CD4-positive, CD25-positive, alpha-beta regulatory T cell (primary cell): ENCODE results near the gene FGFR3. TPM values are rescaled to one million over a fixed set of nuclear protein-coding genes. Genes with fewer than 3 reads are reported as not detected.

Experiments
- ATAC-seq, 2 donors: fragments of 150-1000 bp; cut with Tn5 transposase; one replicate each; pipeline ENCODE4 v1.10.0; 2021; ENCODE audit warnings: low read depth in 2 of 2, moderate number of reproducible peaks in 2 of 2, moderate library complexity in 1 of 2
- DNase-seq, 3 donors: peaks; one replicate each; pipeline versions ENCODE4 v3.0.0 to v3.0.0-alpha.2; 2012 to 2022; ENCODE audit warnings: mixed read lengths in 1 of 3
- H3K27ac ChIP-seq: one replicate; pipeline ENCODE4 v1.7.0; 2013; ENCODE audit warnings: mild to moderate bottlenecking, low read length; ENCODE audit not compliant: insufficient read depth, poor library complexity, severe bottlenecking
- H3K27me3 ChIP-seq: one replicate; pipeline ENCODE4 v1.7.0; 2013; ENCODE audit warnings: low read length; ENCODE audit not compliant: control insufficient read depth, insufficient read depth
- H3K36me3 ChIP-seq: one replicate; pipeline ENCODE4 v1.7.0; 2013; ENCODE audit warnings: mild to moderate bottlenecking, low read length, moderate library complexity; ENCODE audit not compliant: control insufficient read depth, insufficient read depth
- H3K4me1 ChIP-seq: 2 replicates; pipeline ENCODE4 v1.7.0; 2013; ENCODE audit warnings: mild to moderate bottlenecking, low read length; ENCODE audit not compliant: insufficient read depth, control insufficient read depth, poor library complexity, severe bottlenecking
- H3K4me3 ChIP-seq: one replicate; pipeline ENCODE4 v1.7.0; 2013; ENCODE audit warnings: low read depth, mild to moderate bottlenecking, low read length, moderate library complexity
- H3K9me3 ChIP-seq, 2 experiments: 1 replicate in 1 of 2; 2 replicates in 1 of 2; pipeline ENCODE4 v1.7.0; 2013; ENCODE audit warnings: low read length in 2 of 2, mild to moderate bottlenecking in 1 of 2, moderate library complexity in 1 of 2; ENCODE audit not compliant: control insufficient read depth in 2 of 2
- H3K27ac Mint-ChIP-seq, 3 donors: one replicate each; pipeline ENCODE4 v1.8.0; 2020 to 2022; ENCODE audit warnings: mild to moderate bottlenecking in 3 of 3, mixed read lengths in 3 of 3, moderate library complexity in 2 of 3
- H3K27me3 Mint-ChIP-seq: one replicate; pipeline ENCODE4 v1.8.0; 2022; ENCODE audit warnings: mild to moderate bottlenecking, mixed read lengths
- H3K36me3 Mint-ChIP-seq: one replicate; pipeline ENCODE4 v1.8.0; 2020; ENCODE audit warnings: mixed read lengths
- H3K4me1 Mint-ChIP-seq, 4 donors: one replicate each; pipeline ENCODE4 v1.8.0; 2020 to 2022; ENCODE audit warnings: mixed read lengths in 4 of 4, mild to moderate bottlenecking in 1 of 4
- H3K4me3 Mint-ChIP-seq, 4 donors: one replicate each; pipeline ENCODE4 v1.8.0; 2020 to 2022; ENCODE audit warnings: mild to moderate bottlenecking in 4 of 4, mixed read lengths in 4 of 4, moderate library complexity in 3 of 4
- H3K9me3 Mint-ChIP-seq, 7 donors: one replicate each; pipeline ENCODE4 v1.8.0; 2020 to 2022; ENCODE audit warnings: mixed read lengths in 7 of 7, mild to moderate bottlenecking in 3 of 7, moderate library complexity in 2 of 7
- polyA plus RNA-seq, 4 donors: library from polyadenylated mRNA; unstranded; fragments of 300-500 nt; fragmentation: Illumina TruSeq; gene quantifications; one replicate each; pipeline ENCODE4 v1.2.3, GENCODE V29; 2021
- total RNA-seq: library from RNA; stranded (reverse); gene quantifications from one replicate; pipeline ENCODE4 v1.2.3, GENCODE V29; 2022

FGFR3 gene
- total and polyA plus RNA-seq, 5 donors from 2014 or later, result 0.25 TPM; not detected in 4

DNA sequence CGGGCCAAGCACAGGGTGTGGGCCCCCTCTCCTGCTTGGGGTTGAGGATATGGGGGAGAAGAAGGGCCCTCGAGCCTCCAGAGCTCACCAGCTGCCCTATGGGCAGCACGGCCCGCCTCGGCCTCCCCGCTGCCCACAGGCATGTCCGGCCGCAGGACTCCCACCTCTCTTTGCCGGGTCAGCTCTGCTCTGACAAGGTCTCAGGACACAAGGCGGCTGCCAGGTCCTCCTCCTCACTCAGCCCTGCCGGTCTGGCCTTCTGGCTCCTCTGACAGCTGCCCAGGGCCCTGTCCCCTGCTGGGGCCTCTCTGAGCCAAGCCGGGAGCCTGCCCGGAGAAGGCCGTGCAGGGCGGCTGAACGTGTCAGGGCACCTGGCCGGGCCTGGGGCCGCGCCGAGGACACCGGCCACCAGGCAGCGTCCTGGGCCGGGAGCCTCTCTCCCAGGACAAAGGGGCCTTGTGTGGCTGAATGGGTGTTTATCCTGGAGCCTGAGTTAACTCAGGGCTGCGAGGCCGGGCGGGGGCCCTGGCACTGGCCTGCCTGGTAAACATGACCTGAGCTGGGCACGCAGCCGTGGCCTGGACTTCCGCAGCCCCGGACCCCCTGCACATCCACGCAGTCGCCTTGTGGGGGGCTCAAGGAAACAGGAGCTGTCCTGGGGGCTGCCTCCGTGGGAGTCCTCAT is 46.0 kb upstream of the FGFR3 start:
- ATAC-seq (no peak), DNase-seq (no peak)
- Histone ChIP-seq H3K9me3 (no peaks in the 10 kb centered on the region), H3K4me3 (no peak overlapping the region), H3K36me3 (peaks cover 19% of the 10 kb centered on the region), H3K4me1 (peaks cover 10% of the 10 kb centered on the region), H3K27ac (no peak overlapping the region), H3K27me3 (no peaks in the 10 kb centered on the region)
- Mint-ChIP-seq H3K27ac (no peak overlapping the region), H3K9me3 (no peaks in the 10 kb centered on the region), H3K36me3 (no peaks in the 10 kb centered on the region), H3K27me3 (no peaks in the 10 kb centered on the region), H3K4me3 (no peak overlapping the region), H3K4me1 (no peaks in the 10 kb centered on the region)

DNA sequence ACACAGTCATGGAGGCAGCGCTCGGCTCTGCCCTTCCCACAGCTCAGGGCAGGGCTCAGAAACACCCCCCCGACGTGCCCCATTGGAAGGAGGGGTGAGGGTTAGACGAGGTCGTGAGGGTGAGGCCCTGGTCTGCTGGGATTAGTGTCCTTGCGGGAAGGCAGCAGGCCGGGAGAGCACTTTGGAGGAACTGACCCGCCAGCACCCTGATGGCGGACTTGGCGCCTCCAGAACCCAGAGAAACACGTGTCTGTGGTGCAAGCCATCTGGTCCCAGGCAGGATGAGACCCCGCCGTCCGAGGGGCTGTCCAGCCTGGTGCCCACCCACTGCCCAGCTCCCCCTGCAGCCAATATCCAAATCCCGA is 45.5 kb upstream of the FGFR3 start:
- no peak overlapping the region for H3K27ac ChIP-seq
- H3K27me3 ChIP-seq, result no peaks in the 10 kb centered on the region
- Mint-ChIP-seq H3K36me3 (no peaks in the 10 kb centered on the region), H3K27me3 (no peaks in the 10 kb centered on the region), H3K27ac (no peak overlapping the region), H3K4me3 (no peak overlapping the region), H3K4me1 (no peaks in the 10 kb centered on the region), H3K9me3 (no peaks in the 10 kb centered on the region)
- DNase-seq (no peak), ATAC-seq (no peak)
- H3K4me1 ChIP-seq, result peaks cover 15% of the 10 kb centered on the region
- H3K4me3 ChIP-seq, result no peak overlapping the region
- H3K9me3 ChIP-seq, result no peaks in the 10 kb centered on the region
- H3K36me3 ChIP-seq, result peaks cover 14% of the 10 kb centered on the region

DNA sequence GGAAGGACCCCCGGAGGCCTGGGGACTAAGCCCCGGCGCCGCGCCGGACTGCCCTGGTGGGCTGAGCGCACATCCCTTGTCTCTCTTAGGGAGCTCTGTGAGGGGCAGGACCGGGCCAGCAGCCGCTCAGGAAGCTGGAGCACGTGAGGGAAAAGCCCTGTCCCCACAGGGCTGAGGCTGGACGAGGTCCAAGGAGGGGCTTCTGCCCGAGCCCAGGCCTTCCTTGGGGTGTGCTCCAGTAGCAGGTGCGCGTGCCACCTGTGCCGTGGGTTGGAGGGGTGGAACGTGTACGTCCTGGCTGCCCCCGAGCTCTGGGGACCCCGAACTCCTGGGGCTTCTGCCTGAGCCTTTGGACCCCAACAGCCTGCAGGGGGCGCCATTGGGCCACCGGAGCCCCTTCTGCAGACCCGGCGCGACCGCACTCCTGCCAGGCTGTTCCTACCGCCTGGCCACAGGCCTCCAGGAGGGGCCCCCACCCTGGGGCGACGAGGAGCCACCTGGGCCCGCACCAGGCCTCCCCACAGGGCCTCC is 44.6 kb upstream of the FGFR3 start:
- Mint-ChIP-seq H3K36me3 (no peaks in the 10 kb centered on the region), H3K27ac (no peak overlapping the region), H3K4me3 (no peak overlapping the region), H3K9me3 (no peaks in the 10 kb centered on the region), H3K27me3 (no peaks in the 10 kb centered on the region), H3K4me1 (peaks cover 0 to 3% (median 0%) of the 10 kb centered on the region in 4 donors)
- no peaks in the 10 kb centered on the region for H3K27me3 ChIP-seq
- DNase-seq (peak; percentile 67 to 81 (median 70)), ATAC-seq (peak; percentile 28 to 54)
- H3K9me3 ChIP-seq, result no peaks in the 10 kb centered on the region
- H3K4me1 ChIP-seq, result peaks cover 24% of the 10 kb centered on the region
- no peak overlapping the region for H3K27ac ChIP-seq
- H3K4me3 ChIP-seq, result no peak overlapping the region
- peaks cover 12% of the 10 kb centered on the region for H3K36me3 ChIP-seq

DNA sequence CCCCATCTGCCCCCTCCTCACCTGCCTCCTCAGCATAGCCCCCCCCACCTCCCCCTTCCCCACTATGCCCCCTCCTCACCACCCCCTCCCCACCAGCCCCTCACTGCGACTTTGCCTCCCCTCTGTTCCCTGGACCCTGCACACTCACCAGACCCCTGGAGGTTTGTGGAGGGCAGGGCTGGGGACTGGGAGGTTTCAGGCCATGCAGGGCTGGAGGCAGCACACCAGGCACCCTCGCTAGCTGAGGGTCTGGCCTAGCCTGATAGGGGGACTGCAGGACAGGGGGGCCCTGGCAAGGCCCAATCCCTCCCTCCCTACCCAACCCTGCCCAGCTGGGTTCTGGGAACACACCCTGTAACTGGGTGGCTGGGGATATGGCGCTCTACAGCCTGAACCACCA is 43.7 kb upstream of the FGFR3 start:
- H3K27me3 ChIP-seq, result no peaks in the 10 kb centered on the region
- no peak overlapping the region for H3K4me3 ChIP-seq
- ATAC-seq (no peak), DNase-seq (no peak)
- no peaks in the 10 kb centered on the region for H3K36me3 Mint-ChIP-seq
- H3K9me3 Mint-ChIP-seq, result no peaks in the 10 kb centered on the region
- H3K4me1 ChIP-seq, result peaks cover 25% of the 10 kb centered on the region
- H3K36me3 ChIP-seq, result peaks cover 3% of the 10 kb centered on the region
- H3K4me3 Mint-ChIP-seq, result no peak overlapping the region
- H3K27ac ChIP-seq, result no peak overlapping the region
- no peaks in the 10 kb centered on the region for H3K9me3 ChIP-seq
- H3K27me3 Mint-ChIP-seq, result no peaks in the 10 kb centered on the region
- H3K4me1 Mint-ChIP-seq, result peaks cover 0 to 3% (median 0%) of the 10 kb centered on the region in 4 donors
- no peak overlapping the region for H3K27ac Mint-ChIP-seq

DNA sequence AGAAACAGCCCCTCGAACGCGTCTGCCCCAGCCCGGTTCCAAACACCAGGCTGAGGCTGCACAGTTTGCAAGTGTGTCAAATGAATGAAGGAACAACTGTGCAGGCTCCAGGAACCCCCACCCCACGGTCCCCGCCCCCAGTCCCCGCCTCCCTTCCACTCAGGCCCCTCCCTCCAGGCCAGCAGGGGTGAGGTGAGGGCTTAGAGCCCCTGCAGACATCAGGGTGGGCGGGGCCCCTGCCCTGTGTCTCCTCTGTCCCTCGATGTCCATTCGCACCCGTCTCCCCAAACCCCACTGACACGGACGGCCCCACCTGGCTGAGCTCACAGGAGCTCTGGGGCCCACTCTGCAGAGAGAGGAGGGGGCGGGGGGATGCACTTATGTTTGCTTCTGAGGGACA is 43.3 kb upstream of the FGFR3 start:
- H3K27me3 ChIP-seq, result no peaks in the 10 kb centered on the region
- no peak overlapping the region for H3K27ac Mint-ChIP-seq
- DNase-seq (no peak), ATAC-seq (no peak)
- no peaks in the 10 kb centered on the region for H3K36me3 Mint-ChIP-seq
- H3K4me1 ChIP-seq, result peaks cover 25% of the 10 kb centered on the region
- no peak overlapping the region for H3K27ac ChIP-seq
- no peaks in the 10 kb centered on the region for H3K36me3 ChIP-seq
- H3K27me3 Mint-ChIP-seq, result no peaks in the 10 kb centered on the region
- H3K4me3 ChIP-seq, result no peak overlapping the region
- H3K4me1 Mint-ChIP-seq, result peaks cover 0 to 3% (median 0%) of the 10 kb centered on the region in 4 donors
- H3K9me3 Mint-ChIP-seq, result no peaks in the 10 kb centered on the region
- H3K4me3 Mint-ChIP-seq, result no peak overlapping the region
- no peaks in the 10 kb centered on the region for H3K9me3 ChIP-seq

DNA sequence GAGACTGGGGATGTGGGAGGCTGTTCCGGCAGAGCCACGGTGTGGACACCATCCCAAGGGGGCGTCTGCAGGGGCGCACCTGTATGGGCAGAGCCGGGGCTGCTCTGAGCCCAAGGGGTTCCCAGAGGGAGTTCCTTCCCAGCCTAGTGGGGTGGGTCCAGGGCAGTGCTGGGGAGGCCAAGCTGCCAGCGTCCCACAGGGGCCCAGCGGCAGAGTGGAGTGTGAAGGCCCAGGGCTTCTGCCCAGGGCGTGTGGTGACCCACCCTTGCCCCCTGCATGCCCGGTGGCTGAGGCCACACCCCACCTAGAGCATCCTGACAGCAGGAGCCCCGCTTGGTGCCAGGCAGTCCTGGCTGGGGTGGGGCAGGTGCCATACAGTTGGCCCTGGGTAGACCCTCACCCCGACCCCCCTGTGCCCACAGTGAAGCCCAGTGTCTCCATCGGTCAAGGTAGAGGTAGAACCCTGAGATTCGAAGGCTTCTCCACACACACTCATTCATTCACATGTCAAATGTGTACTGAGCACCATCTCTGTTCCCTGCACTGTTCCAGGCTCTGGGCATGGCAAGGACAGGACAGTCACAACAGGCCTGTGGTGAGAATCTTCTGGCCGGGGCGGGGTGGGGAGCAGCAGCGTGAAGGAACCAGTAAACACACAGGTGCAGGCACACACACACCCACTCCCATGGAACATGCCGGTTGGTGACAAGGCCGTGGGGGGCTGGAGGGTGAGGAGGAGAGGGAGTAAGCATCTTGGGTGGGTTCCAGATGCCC is 42.5 kb upstream of the FGFR3 start:
- H3K27me3 Mint-ChIP-seq, result no peaks in the 10 kb centered on the region
- Histone ChIP-seq H3K4me1 (peaks cover 25% of the 10 kb centered on the region), H3K36me3 (no peaks in the 10 kb centered on the region), H3K4me3 (no peak overlapping the region), H3K27ac (no peak overlapping the region), H3K27me3 (no peaks in the 10 kb centered on the region), H3K9me3 (no peaks in the 10 kb centered on the region)
- H3K4me1 Mint-ChIP-seq, result peaks cover 0 to 3% (median 0%) of the 10 kb centered on the region in 4 donors
- peak overlapping the region in 1 of 4 donors; percentile 41 for H3K4me3 Mint-ChIP-seq
- no peaks in the 10 kb centered on the region for H3K9me3 Mint-ChIP-seq
- no peaks in the 10 kb centered on the region for H3K36me3 Mint-ChIP-seq
- peak overlapping the region in 1 of 3 donors; percentile 20 for H3K27ac Mint-ChIP-seq
- no peak for DNase-seq
- no peak for ATAC-seq

DNA sequence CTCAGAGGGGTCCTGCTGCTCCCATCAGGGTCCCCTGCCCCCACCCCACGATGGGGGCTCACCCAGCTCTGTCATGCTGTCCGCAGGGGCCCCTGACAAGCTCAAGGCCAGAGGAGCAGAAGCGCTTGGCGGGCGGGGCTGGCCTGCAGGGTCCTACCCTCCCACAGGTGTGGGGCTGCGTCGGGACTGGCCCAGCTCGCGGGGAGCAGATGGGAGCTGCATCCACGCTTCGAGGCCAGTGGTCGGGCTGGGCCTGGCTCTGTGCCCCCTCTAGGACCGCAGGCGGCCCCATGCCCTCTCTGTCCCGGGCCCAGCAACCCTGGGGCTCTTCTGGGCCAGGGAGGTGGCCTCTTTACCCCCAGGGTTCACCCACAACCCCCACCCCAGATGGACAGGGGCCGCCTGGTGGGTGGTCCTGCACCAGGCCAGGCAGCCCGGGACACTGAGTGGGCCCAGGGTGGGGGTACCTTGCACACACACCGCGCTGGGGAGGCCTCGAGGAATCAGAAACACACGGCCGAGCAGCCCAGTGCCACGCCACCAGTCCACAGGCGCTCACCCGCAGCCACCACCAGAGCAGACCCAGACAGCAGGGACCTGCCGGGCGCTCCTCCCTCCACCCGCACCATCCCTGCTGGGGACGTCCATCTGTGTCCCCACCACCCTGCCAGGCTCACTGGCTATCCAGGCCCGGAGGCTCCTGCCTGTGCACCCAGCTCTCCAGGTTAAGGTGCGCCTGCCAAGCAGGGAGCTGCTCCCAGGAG is 41.8 kb upstream of the FGFR3 start:
- Histone ChIP-seq H3K36me3 (no peaks in the 10 kb centered on the region), H3K4me1 (peaks cover 23% of the 10 kb centered on the region), H3K27me3 (no peaks in the 10 kb centered on the region), H3K27ac (no peak overlapping the region), H3K4me3 (no peak overlapping the region), H3K9me3 (no peaks in the 10 kb centered on the region)
- no peaks in the 10 kb centered on the region for H3K9me3 Mint-ChIP-seq
- H3K36me3 Mint-ChIP-seq, result no peaks in the 10 kb centered on the region
- no peak overlapping the region for H3K4me3 Mint-ChIP-seq
- H3K4me1 Mint-ChIP-seq, result peaks cover 0 to 3% (median 0%) of the 10 kb centered on the region in 4 donors
- ATAC-seq, result no peak
- H3K27ac Mint-ChIP-seq, result no peak overlapping the region
- DNase-seq, result no peak
- no peaks in the 10 kb centered on the region for H3K27me3 Mint-ChIP-seq
